ENCODE data around the gene GCK. TPM values are rescaled to one million over a fixed set of nuclear protein-coding genes. Genes with fewer than 3 reads are reported as not detected.

The GCK gene
- total RNA-seq, 4 donors from 2014 or later: 0.25 to 1.2 TPM; not detected in 2

DNA sequence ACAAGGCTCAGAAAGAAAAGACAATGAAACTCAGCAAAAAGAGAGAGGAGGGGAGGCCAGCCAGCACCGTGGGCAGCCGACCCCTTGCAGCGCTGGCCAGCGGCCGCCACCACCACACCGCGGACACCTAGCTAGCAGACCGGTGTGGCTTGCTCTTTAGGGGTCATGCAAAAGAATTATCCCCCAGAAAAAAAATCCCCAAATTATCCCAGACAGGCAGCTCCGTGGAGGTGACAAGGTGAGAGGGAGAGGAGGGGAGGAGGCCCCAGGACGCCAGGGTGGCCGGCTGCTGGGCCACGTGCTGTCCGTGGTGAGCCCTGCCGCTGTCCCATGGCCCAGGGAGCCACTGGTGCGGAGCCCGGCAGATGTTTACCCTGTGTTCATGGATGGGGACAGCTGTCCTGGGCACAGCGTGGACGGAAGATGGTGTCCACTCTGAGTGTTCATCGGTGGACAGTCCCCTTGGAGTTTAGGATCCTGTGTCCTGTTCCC is 28.0 kb upstream of the GCK start:
- H3K4me3 ChIP-seq (ENCODE audit: low read depth, poor library complexity, severe bottlenecking): no peak overlapping the region
- TF ChIP-seq POLR2A (IDR thresholded peaks at IDR 0.05): no peak
- TF ChIP-seq, protein P1, sequence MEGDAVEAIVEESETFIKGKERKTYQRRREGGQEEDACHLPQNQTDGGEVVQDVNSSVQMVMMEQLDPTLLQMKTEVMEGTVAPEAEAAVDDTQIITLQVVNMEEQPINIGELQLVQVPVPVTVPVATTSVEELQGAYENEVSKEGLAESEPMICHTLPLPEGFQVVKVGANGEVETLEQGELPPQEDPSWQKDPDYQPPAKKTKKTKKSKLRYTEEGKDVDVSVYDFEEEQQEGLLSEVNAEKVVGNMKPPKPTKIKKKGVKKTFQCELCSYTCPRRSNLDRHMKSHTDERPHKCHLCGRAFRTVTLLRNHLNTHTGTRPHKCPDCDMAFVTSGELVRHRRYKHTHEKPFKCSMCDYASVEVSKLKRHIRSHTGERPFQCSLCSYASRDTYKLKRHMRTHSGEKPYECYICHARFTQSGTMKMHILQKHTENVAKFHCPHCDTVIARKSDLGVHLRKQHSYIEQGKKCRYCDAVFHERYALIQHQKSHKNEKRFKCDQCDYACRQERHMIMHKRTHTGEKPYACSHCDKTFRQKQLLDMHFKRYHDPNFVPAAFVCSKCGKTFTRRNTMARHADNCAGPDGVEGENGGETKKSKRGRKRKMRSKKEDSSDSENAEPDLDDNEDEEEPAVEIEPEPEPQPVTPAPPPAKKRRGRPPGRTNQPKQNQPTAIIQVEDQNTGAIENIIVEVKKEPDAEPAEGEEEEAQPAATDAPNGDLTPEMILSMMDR (IDR thresholded peaks at IDR 0.05): no peak
- 79 to 85% methylated on average over 13 to 19 of the region's 19 CpGs for WGBS, 2 donors
- intact Hi-C loops (cut with DNase I; ENCODE audit: low total_unique reads): no loop called here
- peak in 1 of 2 donors; percentile 69 for DNase-seq (ENCODE audit: low spot score in 2 of 2)

DNA sequence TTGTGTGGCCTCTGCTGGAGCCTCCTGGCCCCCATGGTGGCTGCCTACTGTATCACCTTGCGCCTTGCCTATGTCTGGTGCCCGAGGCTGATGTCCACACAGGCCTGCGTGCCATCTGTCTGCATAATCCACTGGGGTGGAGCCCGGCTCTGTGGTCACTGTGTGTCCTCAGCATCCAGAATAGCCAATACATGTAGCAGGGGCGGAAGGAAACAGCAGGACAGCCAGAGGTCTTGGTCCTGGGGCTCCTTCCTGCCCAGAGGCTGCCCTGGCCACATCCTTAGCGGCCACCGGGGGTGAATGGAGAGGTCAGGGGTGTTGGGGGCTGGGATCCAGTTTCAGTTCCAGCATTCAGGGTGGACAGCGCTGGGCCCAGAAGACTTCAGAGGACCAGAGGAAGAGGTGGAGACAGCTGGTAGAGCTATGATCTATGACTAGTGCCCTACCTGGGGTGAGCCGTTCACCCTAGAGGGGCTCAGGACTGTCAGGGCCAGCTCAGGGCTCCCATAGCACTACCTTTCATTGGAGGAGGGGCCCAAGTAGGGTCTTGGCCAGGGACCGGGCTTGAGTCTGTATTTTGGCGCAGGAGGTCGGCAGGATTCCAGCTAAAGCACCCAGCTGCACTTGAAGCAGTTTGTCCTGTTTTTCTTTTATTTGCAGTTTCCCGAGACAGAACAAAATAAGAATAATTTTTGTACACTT is 27.4 kb upstream of the GCK start:
- intact Hi-C loops (cut with DNase I; ENCODE audit: low total_unique reads): no loop called here
- no peak overlapping the region for H3K4me3 ChIP-seq (ENCODE audit: low read depth, poor library complexity, severe bottlenecking)
- peak in 1 of 2 donors; percentile 79 for DNase-seq (ENCODE audit: low spot score in 2 of 2)
- 67 to 74% methylated on average over 13 of the region's 13 CpGs for WGBS, 2 donors
- no peak for TF ChIP-seq POLR2A (IDR thresholded peaks at IDR 0.05)
- TF ChIP-seq, protein P1 (IDR thresholded peaks at IDR 0.05): no peak

DNA sequence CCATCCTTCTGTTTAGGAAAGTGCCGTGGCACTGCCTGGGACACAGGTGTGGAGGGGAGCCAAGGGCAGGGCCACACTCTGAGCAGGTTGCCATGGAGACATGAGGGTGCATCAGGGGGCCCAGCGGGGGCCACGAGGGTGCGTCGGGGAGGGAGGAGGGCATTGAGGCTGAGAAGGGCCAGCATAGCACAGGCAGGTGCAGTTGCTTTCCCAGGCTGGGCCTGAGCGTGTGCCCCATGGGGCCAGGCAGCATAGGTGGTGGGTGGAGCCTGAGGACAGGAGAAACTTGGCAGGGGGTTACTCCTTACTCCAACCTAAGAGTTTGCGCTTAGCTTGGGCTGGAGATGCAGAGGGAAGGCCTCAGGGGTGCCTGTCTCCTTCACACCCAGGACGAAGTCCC is 26.8 kb upstream of the GCK start:
- H3K4me3 ChIP-seq (ENCODE audit: low read depth, poor library complexity, severe bottlenecking): no peak overlapping the region
- intact Hi-C loops (cut with DNase I; ENCODE audit: low total_unique reads): no loop called here
- peak in 1 of 2 donors; percentile 74 for DNase-seq (ENCODE audit: low spot score in 2 of 2)
- TF ChIP-seq POLR2A (IDR thresholded peaks at IDR 0.05): no peak
- TF ChIP-seq, protein P1 (IDR thresholded peaks at IDR 0.05): no peak
- WGBS, 2 donors: 68 to 72% methylated on average over 7 to 8 of the region's 8 CpGs

DNA sequence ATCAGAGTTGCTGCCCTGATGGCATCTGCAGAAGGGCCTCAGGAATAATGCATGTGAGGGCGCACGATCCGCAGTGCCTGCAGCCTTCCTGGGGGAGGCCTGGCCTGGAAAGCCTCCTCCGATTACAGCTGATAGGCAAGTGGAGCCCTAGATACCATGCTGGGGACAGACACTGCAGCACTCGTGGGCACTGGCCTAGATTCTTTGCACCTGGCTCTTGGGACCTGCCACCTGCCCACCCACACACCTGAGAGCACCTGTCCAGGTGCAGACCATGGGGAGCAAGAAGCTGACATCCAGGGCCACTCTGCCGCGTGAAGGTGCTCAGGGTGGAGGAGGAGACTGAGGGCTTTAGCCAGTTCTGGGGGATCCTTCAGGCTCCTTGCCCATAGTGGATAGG is 26.3 kb upstream of the GCK start:
- intact Hi-C loops (cut with DNase I; ENCODE audit: low total_unique reads): no loop called here
- DNase-seq (ENCODE audit: low spot score in 2 of 2): peak in 1 of 2 donors; percentile 64
- TF ChIP-seq POLR2A (IDR thresholded peaks at IDR 0.05): no peak
- TF ChIP-seq, protein P1 (IDR thresholded peaks at IDR 0.05): no peak
- H3K4me3 ChIP-seq (ENCODE audit: low read depth, poor library complexity, severe bottlenecking): no peak overlapping the region
- 85 to 93% methylated on average over 6 to 7 of the region's 7 CpGs for WGBS, 2 donors

DNA sequence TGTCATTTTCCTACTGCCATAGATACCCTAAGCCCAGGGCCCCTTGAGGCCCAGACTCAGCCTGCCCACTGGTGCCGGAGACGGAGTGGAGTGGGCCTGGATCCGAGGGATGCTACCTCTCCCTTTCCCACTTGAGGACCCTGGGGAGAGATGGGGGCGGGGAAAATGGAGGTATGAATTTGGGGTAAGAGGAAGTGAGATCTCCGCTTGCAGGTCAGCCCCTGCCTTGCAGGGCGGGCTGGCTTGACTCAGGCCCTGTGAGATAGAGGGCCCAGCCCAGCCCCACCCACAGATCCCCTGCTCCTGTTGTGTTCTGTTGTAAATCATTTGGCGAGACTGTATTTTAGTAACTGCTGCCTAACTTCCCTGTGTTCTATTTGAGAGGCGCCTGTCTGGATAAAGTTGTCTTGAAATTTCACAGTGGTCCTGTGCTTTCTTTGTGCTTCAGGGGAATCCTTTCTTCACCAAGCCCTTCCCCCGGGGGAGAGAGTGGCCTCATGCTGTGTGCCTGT is 24.7 kb upstream of the GCK start:
- no peak overlapping the region for H3K4me3 ChIP-seq (ENCODE audit: low read depth, poor library complexity, severe bottlenecking)
- 81 to 85% methylated on average over 9 of the region's 9 CpGs for WGBS, 2 donors
- intact Hi-C loops (cut with DNase I; ENCODE audit: low total_unique reads): no loop called here
- TF ChIP-seq, protein P1 (IDR thresholded peaks at IDR 0.05): no peak
- TF ChIP-seq POLR2A (IDR thresholded peaks at IDR 0.05): no peak
- DNase-seq (ENCODE audit: low spot score in 2 of 2): peak in 1 of 2 donors; percentile 75
